ENCODE measurements around the gene PDCL3. TPM values are rescaled to one million over a fixed set of nuclear protein-coding genes. Genes with fewer than 3 reads are reported as not detected.

Gene PDCL3
- total RNA-seq, 1 donor, result 25.5 TPM

DNA sequence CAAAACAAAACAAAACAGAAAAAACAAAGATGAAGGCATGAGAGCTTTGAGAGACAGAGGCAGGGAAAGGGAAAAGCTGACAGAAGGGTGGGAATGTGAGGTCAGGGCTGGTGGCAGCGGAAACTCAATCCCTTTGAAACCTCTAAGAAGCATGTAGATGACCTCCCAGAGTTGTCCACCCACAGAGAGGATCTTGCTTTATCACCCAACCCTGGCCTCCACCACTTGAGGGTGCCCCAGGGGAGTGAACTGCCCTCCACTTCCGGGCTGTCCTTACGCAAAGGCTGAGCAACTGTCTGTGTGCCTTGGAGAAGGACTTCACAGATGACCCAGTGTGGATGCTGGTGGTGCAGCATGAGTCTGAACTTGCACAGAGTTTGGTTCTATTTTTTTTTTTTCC, 26.7 kb downstream of the PDCL3 start:
- H3K4me3 ChIP-seq (ENCODE audit: low read depth, low read length), result no peak overlapping the region
- peak; percentile 14 for DNase-seq (ENCODE audit: low read depth)
- TF ChIP-seq, protein P1, sequence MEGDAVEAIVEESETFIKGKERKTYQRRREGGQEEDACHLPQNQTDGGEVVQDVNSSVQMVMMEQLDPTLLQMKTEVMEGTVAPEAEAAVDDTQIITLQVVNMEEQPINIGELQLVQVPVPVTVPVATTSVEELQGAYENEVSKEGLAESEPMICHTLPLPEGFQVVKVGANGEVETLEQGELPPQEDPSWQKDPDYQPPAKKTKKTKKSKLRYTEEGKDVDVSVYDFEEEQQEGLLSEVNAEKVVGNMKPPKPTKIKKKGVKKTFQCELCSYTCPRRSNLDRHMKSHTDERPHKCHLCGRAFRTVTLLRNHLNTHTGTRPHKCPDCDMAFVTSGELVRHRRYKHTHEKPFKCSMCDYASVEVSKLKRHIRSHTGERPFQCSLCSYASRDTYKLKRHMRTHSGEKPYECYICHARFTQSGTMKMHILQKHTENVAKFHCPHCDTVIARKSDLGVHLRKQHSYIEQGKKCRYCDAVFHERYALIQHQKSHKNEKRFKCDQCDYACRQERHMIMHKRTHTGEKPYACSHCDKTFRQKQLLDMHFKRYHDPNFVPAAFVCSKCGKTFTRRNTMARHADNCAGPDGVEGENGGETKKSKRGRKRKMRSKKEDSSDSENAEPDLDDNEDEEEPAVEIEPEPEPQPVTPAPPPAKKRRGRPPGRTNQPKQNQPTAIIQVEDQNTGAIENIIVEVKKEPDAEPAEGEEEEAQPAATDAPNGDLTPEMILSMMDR (IDR thresholded peaks at IDR 0.05; ENCODE audit: insufficient read depth, low read depth, low read length), result no peak

DNA sequence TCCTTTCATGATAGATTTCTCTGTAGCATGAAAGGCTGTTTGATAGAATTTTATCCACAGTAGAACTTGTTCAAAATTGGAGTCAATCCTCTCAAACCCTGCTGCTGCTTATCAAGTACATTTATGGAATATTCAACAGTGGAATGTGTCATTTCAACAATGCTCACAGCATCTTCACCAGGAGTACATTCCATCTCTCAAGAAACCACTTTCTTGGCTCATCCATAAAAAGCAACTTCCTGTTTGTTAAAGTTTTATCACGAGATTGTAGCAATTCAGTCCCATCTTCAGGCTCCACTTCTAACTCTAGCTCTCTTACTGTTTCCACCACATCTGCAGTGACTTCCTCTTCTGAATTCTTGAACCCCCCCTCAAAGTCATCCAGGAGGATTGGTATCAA, 29.4 kb downstream of the PDCL3 start:
- H3K4me3 ChIP-seq (ENCODE audit: low read depth, low read length), result no peak overlapping the region
- TF ChIP-seq, protein P1 (IDR thresholded peaks at IDR 0.05; ENCODE audit: insufficient read depth, low read depth, low read length), result no peak
- DNase-seq (ENCODE audit: low read depth), result peak; percentile 34

DNA sequence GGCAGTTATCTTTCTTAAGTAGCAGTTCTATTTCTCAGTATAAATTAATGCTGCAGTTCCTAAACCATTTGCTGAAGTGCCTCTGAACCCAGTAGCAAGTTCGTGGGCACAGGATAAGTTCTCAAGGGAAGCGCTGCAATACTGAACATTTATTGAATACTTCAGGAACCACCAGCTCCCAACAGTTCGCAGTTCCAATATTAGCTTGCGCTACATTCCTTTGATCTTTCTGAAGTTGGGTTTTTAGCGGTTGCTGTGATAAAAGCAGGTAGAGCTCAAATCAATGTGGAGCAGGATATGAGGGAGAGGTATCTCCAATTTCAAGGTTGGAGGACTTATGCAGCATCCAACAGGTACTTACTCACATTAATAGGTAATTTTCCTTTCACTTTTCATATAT, 33.7 kb downstream of the PDCL3 start:
- no peak for DNase-seq (ENCODE audit: low read depth)
- TF ChIP-seq, protein P1 (IDR thresholded peaks at IDR 0.05; ENCODE audit: insufficient read depth, low read depth, low read length), result no peak
- no peak overlapping the region for H3K4me3 ChIP-seq (ENCODE audit: low read depth, low read length)

DNA sequence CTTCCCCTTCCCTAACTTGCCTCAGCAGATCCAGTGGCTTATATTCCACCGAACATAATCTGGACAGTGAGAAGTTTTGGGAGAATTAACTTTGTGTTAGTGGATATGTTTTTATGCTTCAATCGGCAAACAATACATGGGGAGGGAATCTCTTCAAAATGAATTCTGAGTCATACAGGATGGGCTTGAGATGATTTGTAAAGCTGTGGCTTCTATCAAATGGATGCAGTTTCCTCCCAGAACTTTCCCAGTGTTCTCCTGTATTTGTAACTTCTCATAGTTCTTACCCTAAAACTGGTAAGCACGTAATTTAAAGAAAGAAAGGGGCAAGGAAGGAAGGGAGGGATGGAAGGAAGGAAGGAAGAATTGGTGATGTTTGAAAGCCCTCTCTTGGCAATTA, 36.8 kb downstream of the PDCL3 start:
- no peak overlapping the region for H3K4me3 ChIP-seq (ENCODE audit: low read depth, low read length)
- DNase-seq (ENCODE audit: low read depth), result no peak
- TF ChIP-seq, protein P1 (IDR thresholded peaks at IDR 0.05; ENCODE audit: insufficient read depth, low read depth, low read length), result no peak

DNA sequence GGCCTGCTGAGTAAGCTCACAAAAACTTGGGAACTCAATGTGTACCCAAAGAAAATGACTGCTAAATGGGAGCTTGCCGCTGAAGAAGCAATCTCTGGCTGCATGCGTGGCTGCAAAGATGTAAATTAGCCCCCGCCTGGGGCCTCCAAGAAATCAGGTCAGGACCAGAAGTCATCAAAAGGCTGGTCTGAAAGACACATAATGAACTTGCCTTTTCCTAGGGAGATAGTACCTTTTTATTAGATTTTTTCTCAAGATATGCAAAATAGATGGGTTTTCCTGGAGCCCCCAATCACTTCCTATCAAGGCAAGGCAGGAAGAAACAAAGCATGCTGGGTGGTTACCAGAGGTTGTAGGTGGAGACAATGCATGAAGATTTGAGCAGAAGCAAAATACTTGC, 38.9 kb downstream of the PDCL3 start:
- no peak overlapping the region for H3K4me3 ChIP-seq (ENCODE audit: low read depth, low read length)
- TF ChIP-seq, protein P1 (IDR thresholded peaks at IDR 0.05; ENCODE audit: insufficient read depth, low read depth, low read length), result no peak
- DNase-seq (ENCODE audit: low read depth), result no peak

DNA sequence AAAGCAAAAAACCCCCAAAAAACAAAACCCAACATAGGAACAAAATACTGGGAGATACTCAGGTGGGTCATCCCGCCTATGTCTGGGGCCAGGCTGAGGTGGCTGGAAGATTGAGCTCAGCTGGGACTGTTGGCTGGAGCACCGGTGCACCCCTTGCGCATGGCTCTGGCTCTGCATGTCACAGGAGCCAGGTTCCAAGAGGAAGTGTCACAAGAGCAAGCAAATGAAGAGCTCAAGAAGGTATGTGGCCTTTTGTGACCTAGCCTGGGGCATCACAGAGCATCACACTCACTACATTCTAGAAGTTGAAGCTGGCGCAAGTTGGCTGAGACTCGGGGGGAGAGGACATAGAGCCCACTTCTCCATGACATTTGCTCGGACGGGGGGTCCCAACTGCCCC, 40.6 kb downstream of the PDCL3 start:
- H3K4me3 ChIP-seq (ENCODE audit: low read depth, low read length), result no peak overlapping the region
- TF ChIP-seq, protein P1 (IDR thresholded peaks at IDR 0.05; ENCODE audit: insufficient read depth, low read depth, low read length), result no peak
- no peak for DNase-seq (ENCODE audit: low read depth)

DNA sequence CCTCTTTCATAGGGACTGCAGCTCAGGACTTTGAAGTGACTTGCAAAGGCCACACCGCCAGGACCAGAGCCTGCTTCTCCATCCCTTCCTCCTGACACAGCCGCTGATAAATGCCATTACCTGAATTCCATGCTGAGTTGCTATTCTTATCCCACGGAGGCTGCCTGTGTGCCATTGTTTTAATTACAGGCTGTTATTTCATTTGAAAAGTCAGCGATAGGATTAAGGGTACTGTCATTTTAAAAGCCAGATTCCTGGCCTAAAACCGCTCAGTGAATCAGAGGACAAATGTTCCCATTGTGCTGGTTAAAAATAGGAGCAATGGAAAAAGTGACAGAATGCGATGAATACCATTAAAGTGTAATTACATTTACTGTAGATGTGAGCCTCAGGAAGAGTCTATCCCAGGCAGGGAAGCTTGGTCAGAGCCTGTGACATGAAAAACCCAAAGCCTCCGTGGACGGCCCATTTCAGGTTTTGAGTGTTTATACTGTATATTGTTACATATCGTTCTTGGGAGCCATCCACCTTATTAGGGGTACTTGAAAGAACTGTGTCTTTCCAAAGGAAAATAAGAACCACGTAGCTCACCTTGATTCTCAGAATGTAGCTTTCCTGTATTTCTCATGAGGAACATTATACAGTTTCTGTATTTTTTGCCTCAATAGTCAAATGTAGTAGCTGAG, 41.3 kb downstream of the PDCL3 start:
- DNase-seq (ENCODE audit: low read depth), result no peak
- no peak overlapping the region for H3K4me3 ChIP-seq (ENCODE audit: low read depth, low read length)
- TF ChIP-seq, protein P1 (IDR thresholded peaks at IDR 0.05; ENCODE audit: insufficient read depth, low read depth, low read length), result no peak
